OCI-LY7 (cell line): ENCODE data around the gene CEP63.

Source experiments
- EZH2phosphoT487 ChIP-seq: fragments of 200-600 bp; sonication (generic); IDR thresholded peaks from 2 replicates; pipeline ENCODE4 v1.6.1; 2018; ENCODE audit warnings: low read depth, borderline replicate concordance, mild to moderate bottlenecking, mixed run types, antibody characterized with exemption, low read length, moderate library complexity, mixed read lengths
- TF ChIP-seq, protein P1 (sequence below): fragments of 200-600 bp; sonication (generic); conservative IDR thresholded peaks from 2 replicates; pipeline ENCODE4 v1.5.1; 2014; ENCODE audit warnings: mild to moderate bottlenecking, antibody characterized with exemption, low read length, moderate library complexity, mixed read lengths

DNA sequence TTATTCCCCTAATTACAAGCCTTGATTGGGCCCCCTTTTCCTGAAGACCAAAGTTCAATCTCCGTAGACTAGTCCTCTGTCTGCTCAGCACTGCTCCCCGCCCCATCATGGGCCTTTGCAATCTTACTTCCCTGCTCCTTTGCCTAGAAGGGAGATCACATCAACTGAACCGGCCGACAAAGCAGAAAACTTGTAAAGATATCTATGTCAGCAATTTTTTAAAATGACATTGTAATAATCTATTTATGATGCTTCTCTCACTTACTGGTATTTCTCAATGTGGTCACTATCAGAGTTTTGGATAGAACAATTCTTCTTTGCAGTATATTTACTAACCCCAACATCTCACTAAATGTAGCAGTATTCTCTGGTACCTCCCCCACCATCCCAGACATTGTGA, 17.3 kb upstream of the CEP63 start:
- TF ChIP-seq, protein P1, sequence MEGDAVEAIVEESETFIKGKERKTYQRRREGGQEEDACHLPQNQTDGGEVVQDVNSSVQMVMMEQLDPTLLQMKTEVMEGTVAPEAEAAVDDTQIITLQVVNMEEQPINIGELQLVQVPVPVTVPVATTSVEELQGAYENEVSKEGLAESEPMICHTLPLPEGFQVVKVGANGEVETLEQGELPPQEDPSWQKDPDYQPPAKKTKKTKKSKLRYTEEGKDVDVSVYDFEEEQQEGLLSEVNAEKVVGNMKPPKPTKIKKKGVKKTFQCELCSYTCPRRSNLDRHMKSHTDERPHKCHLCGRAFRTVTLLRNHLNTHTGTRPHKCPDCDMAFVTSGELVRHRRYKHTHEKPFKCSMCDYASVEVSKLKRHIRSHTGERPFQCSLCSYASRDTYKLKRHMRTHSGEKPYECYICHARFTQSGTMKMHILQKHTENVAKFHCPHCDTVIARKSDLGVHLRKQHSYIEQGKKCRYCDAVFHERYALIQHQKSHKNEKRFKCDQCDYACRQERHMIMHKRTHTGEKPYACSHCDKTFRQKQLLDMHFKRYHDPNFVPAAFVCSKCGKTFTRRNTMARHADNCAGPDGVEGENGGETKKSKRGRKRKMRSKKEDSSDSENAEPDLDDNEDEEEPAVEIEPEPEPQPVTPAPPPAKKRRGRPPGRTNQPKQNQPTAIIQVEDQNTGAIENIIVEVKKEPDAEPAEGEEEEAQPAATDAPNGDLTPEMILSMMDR, result no peak
- TF ChIP-seq EZH2phosphoT487, result no peak
